Measurements from ENCODE around the gene TRPC4AP.
"Not testable (repeated sequence)": the region's sequence is repeated elsewhere in the genome, so short reads cannot be mapped to it uniquely, and the experiment has no call there.

DNA sequence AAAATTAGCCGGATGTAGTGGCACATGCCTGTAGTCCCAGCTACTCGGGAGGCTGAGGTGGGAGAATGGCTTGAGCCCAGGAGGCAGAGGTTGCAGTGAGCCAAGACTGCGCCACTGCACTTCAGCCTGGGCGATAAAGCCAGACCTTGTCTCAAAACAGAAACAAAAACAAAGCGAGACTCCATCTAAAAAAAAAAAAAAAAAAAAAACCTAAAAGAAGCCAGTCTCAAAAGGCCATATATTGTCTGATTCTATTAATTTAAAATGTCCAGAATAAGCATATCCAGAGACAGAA, 12.3 kb downstream of the TRPC4AP start:
- TF ChIP-seq, protein P1, sequence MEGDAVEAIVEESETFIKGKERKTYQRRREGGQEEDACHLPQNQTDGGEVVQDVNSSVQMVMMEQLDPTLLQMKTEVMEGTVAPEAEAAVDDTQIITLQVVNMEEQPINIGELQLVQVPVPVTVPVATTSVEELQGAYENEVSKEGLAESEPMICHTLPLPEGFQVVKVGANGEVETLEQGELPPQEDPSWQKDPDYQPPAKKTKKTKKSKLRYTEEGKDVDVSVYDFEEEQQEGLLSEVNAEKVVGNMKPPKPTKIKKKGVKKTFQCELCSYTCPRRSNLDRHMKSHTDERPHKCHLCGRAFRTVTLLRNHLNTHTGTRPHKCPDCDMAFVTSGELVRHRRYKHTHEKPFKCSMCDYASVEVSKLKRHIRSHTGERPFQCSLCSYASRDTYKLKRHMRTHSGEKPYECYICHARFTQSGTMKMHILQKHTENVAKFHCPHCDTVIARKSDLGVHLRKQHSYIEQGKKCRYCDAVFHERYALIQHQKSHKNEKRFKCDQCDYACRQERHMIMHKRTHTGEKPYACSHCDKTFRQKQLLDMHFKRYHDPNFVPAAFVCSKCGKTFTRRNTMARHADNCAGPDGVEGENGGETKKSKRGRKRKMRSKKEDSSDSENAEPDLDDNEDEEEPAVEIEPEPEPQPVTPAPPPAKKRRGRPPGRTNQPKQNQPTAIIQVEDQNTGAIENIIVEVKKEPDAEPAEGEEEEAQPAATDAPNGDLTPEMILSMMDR (IDR thresholded peaks at IDR 0.05) = not testable (repeated sequence)
- not testable (repeated sequence) for TF ChIP-seq POLR2A (IDR thresholded peaks at IDR 0.05)
